ENCODE data around the gene FANCG.
A peak's percentile ranks its signal among the peaks of the same experiment; 100 is the strongest.

FANCG gene

DNA sequence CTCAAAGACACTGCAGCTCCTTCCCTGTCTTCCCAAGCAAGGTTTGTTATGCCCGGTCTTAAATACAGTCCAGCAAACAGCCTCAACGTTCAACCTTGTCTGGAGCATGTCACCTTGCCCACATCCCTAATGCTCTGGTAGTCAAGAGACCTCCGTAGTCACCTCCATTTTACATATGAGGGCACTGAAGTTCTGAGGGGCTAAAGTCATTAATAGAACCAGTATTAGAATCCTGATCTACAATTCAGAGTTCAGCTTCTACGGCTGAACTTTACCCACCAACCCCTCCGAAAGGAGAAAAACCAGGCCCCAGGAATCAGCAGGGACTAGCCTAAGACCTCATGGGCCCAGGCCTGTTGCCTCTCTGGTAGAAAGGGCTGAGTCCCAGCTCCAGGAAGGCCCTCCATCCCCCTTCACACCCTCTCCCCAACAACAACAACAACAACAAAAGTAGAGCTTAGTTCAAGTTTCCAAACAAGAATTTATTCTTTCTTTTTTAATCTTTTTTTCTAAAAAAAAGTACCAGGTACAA lies 24.0 kb upstream of the FANCG start:
- no peak for DNase-seq

DNA sequence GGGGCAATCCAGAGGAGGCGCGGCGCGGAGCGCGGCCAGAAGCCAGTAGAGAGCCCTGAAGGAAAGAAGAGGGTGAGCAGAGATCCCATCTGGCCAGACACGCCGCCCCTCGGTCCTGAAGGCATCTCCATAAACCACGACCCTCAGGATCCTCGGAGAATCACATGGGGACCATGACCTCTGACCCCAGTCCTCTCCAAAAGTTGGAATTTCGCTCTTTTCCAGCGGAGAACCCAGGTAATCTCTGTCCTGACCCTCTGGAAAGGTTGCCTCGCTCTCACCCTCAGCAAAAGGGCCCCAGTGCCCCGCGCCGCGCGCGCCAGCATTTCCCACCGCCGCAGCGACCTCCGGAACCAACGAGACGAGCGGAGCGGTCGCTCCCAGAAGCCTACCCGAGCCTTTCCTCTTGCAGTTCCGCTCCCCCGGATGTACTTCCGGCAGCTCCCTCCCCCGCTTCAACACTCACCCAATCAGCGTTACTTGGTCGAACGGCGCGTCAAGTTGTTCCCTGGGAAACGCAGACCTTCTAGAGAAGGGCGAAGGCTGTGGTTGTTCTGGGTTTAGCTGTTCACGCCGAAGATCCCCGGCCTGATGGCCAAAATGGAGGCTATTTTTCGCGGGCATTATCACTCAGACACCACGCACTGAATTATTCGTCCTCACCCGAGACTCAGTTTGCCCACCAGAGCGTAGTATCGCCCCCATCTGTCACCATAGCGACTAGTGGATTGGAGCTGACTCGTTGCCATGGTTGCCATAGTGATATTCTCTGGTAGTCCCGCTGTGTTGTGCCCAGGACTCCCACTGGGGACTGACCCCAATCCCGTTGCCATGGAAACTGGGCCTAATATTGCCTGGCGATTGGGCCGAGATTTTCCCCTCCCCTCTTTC lies 23.3 kb upstream of the FANCG start, which contains the start of gene STOML2:
TSS of gene STOML2 (minus strand) at position 363 of the 891 bp plus-strand sequence. CDS start at position 326, 37 bp downstream.
- DNase-seq: peak; percentile 81 to 92 (median 88)

- no peak for DNase-seq
These were observed 22.7 kb upstream of the FANCG start for GRCh38 chr9:35102465-35102768.

DNA sequence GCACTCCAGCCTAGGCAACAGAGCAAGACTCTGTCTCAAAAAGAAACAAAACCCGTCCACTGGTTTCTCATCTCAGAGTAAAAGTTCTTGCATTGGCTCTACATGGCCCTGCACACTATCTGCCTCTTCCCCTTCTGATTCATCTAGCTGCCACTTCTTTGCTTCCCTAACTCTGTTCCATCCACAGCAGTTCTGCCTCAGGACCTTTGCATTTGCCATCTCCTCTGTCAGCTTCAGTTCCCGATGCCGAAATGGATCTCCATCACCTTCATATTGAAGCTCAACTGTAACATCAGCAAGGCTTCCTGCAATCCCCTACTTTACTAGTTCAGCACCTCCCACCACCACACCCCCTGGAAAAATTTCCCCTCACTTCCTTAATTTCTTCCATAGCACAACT lies 17.8 kb upstream of the FANCG start:
- no peak for DNase-seq

DNA sequence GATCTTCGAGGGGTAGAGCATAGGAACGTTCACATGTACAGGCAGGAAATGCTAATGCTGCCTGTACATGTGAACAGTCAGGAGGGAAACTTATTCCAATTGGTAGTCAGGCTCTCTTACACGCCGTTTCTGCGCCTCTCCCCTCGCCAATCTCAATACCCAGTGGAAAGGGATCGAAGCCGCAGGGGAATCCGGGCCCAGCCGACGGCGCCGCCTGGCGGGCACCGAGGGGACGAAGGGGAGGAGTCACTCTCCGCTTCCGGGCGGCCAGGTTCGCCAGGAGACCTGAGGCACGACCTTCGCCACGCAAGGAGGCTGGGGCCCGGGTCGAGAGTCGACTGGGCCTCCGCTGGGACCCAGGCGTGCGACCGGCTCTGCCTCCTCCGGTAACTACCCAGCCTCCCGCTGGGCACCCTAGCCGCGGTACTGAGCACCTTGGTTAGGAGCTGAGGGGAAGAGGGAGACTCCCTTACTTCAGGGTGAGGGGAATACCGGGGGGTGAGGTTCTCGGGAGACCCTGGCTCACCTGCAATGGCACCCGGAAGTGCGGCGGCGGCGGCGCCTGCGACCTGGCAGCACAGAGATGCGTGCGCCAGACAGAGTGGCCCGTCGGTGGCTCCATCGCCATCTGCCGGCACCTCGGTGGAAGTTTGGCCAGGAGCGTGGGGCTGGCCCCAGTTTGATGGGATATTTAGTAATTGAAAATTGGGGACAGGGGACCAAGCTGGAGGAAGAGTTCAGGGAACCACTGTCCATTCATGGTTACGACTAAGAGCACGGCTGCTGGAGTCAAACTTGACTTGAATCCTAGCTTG lies 16.5 kb upstream of the FANCG start, which contains the start of gene PIGO:
TSS of gene PIGO (minus strand) at position 557 of the 815 bp plus-strand sequence. CDS start 1,026 bp downstream, outside the sequence.
- peak; percentile 82 to 98 (median 90) for DNase-seq

- no peak for DNase-seq
These were observed 11.8 kb upstream of the FANCG start for GRCh38 chr9:35091536-35091935.

DNA sequence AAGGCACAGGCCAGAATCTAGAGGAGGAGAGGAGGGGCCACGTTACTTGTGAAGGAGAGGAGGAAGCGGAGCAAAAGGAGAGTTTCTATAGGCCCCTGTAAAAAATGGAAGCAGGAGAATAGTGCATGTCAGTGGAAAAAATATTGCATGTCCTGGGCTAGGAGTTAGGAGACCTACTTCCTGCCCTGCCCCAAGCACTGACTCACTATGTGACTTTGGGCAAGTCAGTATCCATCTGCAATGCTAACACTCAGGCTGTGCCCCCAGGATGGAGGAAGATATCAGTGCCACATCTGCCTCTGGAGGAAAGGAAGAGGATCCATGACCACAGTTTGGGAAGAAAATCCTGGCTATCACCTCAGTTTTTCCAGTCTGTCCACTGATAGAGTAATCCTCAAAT lies 9.7 kb upstream of the FANCG start:
- no peak for DNase-seq

GRCh38 chr9:35085078-35085477 lies 5.3 kb upstream of the FANCG start:
- DNase-seq: no peak

DNA sequence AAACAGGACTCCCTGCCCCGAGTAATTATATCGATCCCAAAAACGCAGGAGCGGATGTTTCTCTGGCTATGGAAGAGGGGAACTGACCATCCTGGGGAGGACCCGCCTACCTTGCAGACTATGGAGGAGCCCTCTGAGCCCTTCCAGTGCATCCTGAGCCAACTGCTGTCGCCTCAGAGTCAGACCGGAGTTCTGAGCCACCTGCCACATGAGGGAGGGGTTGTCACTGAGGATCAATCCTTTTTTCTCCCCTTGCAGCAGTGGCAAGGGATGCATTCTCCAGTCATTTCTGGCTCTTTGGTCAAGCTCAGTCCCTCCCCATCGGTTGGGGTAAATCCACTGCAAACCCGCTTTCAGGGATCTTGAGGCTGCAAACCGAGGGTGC lies 709 bp downstream of the FANCG start:
- DNase-seq: no peak

DNA sequence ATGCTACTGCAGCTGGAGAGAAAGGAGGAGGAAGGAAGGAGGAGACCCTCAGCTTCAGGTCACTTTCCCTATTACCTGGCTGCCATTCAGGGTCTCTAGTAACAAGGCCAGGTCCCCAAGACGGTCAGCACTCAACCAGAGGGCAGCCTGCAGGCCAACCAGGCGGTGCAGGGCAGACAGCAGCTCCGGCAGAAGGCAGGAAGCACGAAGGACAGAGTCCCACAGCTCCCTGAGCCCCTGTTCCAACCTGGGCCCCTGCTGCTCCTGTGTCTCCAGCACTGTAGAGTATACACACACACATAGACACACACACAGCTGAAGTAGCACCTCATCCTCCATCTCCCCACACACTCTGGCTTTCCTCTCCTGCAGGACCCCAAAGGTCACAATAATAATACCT lies 1.7 kb downstream of the FANCG start:
- no peak for DNase-seq

DNA sequence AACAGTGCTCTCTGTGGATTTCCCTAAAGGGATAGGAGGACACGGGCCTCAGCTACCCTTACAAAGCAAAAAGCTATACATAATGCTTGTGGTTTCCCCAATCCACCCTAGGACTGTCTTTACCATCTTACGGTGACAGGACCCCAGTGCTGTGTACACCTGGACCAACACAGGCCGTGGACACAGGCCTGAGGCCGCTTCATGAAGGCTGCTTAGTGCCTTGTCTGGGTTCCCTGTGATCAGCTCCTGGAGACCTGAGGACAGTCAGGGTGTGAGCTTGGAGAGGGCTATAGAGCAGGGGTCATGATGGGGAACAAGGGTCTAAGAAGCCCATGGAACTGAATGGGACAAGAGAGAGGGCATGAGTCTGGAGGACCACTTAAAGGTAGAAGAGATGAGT lies 2.9 kb downstream of the FANCG start:
- no peak for DNase-seq

- DNase-seq: no peak
These were observed 4.4 kb downstream of the FANCG start for GRCh38 chr9:35075358-35075757.

GRCh38 chr9:35074791-35075190 lies 5.0 kb downstream of the FANCG start:
- no peak for DNase-seq

- DNase-seq: no peak
These were observed 5.6 kb downstream of the FANCG start for GRCh38 chr9:35074141-35074540.

GRCh38 chr9:35073279-35073612 lies 6.5 kb downstream of the FANCG start:
- no peak for DNase-seq

GRCh38 chr9:35072461-35073278 lies 7.1 kb downstream of the FANCG start, which contains the start of gene VCP:
Gene VCP, minus strand, starts transcription at chr9:35072625. Its CDS starts 272 bp downstream, at chr9:35072353.
- peak; percentile 90 to 98 (median 96) for DNase-seq

DNA sequence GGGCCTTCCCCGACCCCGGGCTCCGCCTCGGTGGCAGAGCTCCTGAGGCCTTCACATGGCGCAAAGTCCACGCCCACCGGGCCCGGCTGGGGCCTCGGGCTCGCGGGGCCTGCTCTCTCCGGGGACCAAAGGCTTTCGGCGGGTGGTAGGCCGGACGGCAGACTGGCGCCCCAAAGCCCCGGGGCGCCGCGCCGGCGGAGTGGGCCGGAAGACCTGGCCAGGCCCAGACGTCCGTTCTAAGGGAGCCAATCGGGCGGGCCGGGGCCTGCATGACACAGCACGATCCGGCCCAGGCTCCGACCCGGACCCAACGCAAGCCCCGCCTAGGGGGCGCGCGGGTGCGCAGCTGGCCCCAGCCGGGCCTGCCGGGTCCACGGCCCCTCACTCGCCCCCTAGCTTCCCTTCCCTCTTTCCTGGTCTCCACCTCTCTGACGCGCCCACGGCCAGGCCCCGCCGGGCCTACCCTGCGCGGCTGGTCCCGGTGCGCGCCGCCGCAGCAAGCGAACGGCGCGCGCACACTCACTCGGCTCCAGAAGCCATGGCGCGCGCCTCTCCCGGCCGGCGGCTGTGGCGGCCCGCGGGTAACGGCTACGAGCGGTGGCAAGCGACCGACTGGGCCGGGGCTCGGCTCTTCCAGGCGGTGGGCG lies 7.8 kb downstream of the FANCG start:
- peak; percentile 66 to 92 (median 82) for DNase-seq

- peak in 3 of 6 experiments; percentile 9 to 42 (median 12) for DNase-seq
These were observed 8.6 kb downstream of the FANCG start for GRCh38 chr9:35070823-35071813.

DNA sequence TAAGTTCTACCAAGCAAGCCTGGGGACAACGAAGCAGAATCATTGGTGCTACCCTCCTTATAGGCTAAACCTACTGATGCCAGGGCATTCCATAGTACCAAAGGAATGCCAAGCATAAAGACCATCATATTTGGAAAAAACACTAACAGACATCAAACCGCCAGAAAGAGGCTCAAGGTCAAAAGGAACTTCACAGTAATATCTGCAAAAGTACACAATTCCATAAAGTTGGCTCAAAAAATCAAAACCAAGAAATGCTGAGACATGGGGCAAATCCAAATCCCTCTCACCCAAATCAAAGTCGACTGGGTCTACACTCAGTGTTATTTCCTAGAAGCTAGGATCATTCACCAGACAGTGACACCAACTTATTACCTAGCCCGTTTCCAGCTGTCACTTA lies 10.7 kb downstream of the FANCG start:
- no peak for DNase-seq

DNA sequence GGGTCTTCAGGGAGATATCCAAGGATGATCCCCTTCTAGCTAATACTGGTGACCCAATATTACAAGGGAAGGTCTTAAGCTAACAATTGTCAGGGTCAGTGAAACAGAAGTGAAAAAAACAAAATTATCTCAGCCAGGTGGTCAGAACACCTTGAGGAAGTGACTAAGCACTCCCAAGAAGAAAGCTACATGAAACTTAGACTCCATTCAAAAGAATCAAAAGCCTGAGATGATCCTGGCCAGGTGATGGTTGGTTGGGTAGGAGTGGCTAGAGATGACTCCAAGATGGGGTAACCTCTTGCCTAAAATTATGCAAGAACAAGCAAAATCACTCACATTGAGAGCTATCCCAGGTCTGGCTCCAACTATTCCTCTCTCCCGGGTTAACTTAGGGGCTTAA lies 12.7 kb downstream of the FANCG start:
- no peak for DNase-seq

All from stimulated activated naive CD4-positive, alpha-beta T cell (primary cell).